ENCODE data around the gene KLF8.

Gene KLF8

GRCh38 chrX:56313308-56313707, 81.2 kb downstream of the KLF8 start:
- no peak for DNase-seq

GRCh38 chrX:56314334-56314733, 82.2 kb downstream of the KLF8 start:
- no peak for DNase-seq

GRCh38 chrX:56318076-56318475, 85.9 kb downstream of the KLF8 start:
- DNase-seq = no peak

- no peak for DNase-seq
These were observed 87.0 kb downstream of the KLF8 start for GRCh38 chrX:56319165-56319564.

All from NK-92 treated with Interleukin-12 subunit alpha and Interleukin-12 subunit beta, amount 100 ng/mL, for 24 hours (cell line).